ENCODE measurements around the gene ADAM15.

The ADAM15 gene

GRCh38 chr1:155012026-155012546, 39.0 kb upstream of the ADAM15 start:
- peak; percentile 80 for DNase-seq

- DNase-seq, result no peak
Measured at GRCh38 chr1:155012776-155013602, 38.1 kb upstream of the ADAM15 start.

GRCh38 chr1:155013632-155014031, 37.5 kb upstream of the ADAM15 start:
- peak; percentile 82 for DNase-seq

- DNase-seq, result no peak
Measured at GRCh38 chr1:155014709-155015508, 36.2 kb upstream of the ADAM15 start.

GRCh38 chr1:155015527-155016230, 35.4 kb upstream of the ADAM15 start:
- DNase-seq, result no peak

GRCh38 chr1:155016231-155016831, 34.8 kb upstream of the ADAM15 start:
- DNase-seq, result no peak

- peak; percentile 96 for DNase-seq
Measured at GRCh38 chr1:155017041-155017945, 33.8 kb upstream of the ADAM15 start.

- DNase-seq, result no peak
Measured at GRCh38 chr1:155017946-155018316, 33.2 kb upstream of the ADAM15 start.

- DNase-seq, result no peak
Measured at GRCh38 chr1:155018617-155019348, 32.3 kb upstream of the ADAM15 start.

- no peak for DNase-seq
Measured at GRCh38 chr1:155019377-155020245, 31.5 kb upstream of the ADAM15 start.

GRCh38 chr1:155022136-155022926, 28.8 kb upstream of the ADAM15 start:
- DNase-seq, result no peak

GRCh38 chr1:155022927-155023236, 28.2 kb upstream of the ADAM15 start:
- no peak for DNase-seq

- DNase-seq, result no peak
Measured at GRCh38 chr1:155023627-155024026, 27.5 kb upstream of the ADAM15 start.

- no peak for DNase-seq
Measured at GRCh38 chr1:155024315-155024714, 26.8 kb upstream of the ADAM15 start.

- no peak for DNase-seq
Measured at GRCh38 chr1:155026154-155026553, 25.0 kb upstream of the ADAM15 start.

- DNase-seq, result no peak
Measured at GRCh38 chr1:155026588-155026987, 24.5 kb upstream of the ADAM15 start.

GRCh38 chr1:155029513-155030242, 21.4 kb upstream of the ADAM15 start:
- no peak for DNase-seq

- no peak for DNase-seq
Measured at GRCh38 chr1:155030243-155030795, 20.8 kb upstream of the ADAM15 start.

All from activated effector memory CD4-positive, alpha-beta T cell treated with anti-CD3 and anti-CD28 coated beads, Interleukin-2, amount 50 U/mL, for 16 hours (primary cell).